Measurements from ENCODE around the gene FOXE3. TPM values are rescaled to one million over a fixed set of nuclear protein-coding genes. Genes with fewer than 3 reads are reported as not detected.

Gene FOXE3
- total and polyA plus RNA-seq, 2 of the 8 experiments (the other 6 are each of a cell fraction or from before 2014, with no cell fraction given), result 0.18 TPM; not detected in 1

DNA sequence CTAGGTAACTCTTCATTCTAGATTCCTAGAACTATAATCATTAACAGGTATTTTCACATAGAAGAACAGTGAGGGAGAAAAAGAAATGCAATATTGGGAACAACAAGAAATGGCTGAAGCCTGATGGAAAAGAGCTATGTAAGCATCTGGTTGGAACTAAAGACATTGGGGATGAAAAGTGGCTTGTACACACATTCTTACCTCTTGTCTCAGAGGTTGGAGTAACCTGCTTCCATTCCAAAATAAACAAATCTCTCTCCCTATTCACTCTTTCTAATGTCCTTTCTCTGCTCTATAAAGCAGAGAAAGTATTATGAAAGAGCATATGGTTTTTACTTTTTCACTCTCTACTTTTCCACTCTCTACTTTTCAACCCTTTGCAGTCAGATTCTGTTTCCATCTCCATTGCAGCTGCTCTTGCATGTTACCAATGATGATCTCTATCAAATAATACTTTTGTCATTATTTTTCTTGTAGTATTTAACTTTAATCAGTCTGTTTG, 45.0 kb upstream of the FOXE3 start:
- no peak overlapping the region for H3K18ac ChIP-seq (ENCODE audit: extremely low read depth, low read length)
- H3K36me3 ChIP-seq (ENCODE audit: control insufficient read depth in 2 of 4, insufficient read depth in 4 of 4, low read length in 3 of 4), result peaks cover 0 to 20% (median 6%) of the 10 kb centered on the region in 4 experiments; a peak in 5 of 8 replicates
- DNase-seq (ENCODE audit: low read depth in 1 of 2, low spot score in 2 of 2) (no peak), FAIRE-seq (no peak)
- H3K23me2 ChIP-seq (ENCODE audit: low read depth, low read length), result no peaks in the 10 kb centered on the region
- no peak overlapping the region for H2AK5ac ChIP-seq (ENCODE audit: low read depth, low read length)
- no peaks in the 10 kb centered on the region for H3K4me1 ChIP-seq (replicated peaks in 1 of 4; ENCODE audit: control insufficient read depth in 3 of 4, insufficient read depth in 4 of 4, low read length in 3 of 4)
- H3K14ac ChIP-seq (ENCODE audit: insufficient read length), result no peak overlapping the region
- H2AFZ ChIP-seq (ENCODE audit: low read length), result no peak overlapping the region
- H2BK20ac ChIP-seq (ENCODE audit: low read length), result no peak overlapping the region
- H3K56ac ChIP-seq (replicated peaks; ENCODE audit: insufficient read length, low read depth, low read length), result no peak overlapping the region
- no peaks in the 10 kb centered on the region for H3K79me2 ChIP-seq (ENCODE audit: control insufficient read depth in 1 of 2, insufficient read depth in 2 of 2, low read length in 2 of 2)
- H2BK12ac ChIP-seq (ENCODE audit: low read depth, low read length), result no peak overlapping the region
- H3K4me3 ChIP-seq (ENCODE audit: extremely low read depth in 1 of 4, insufficient read depth in 2 of 4, low read depth in 3 of 4, low read length in 4 of 4), result no peak overlapping the region
- no peak overlapping the region for H3K27ac ChIP-seq (ENCODE audit: low read depth, low read length)
- H4K91ac ChIP-seq (replicated peaks; ENCODE audit: insufficient read length, low read length), result no peak overlapping the region
- no peak overlapping the region for H3K4ac ChIP-seq (replicated peaks; ENCODE audit: insufficient read length, low read depth, low read length)
- no peaks in the 10 kb centered on the region for H4K20me1 ChIP-seq (replicated peaks in 1 of 2; ENCODE audit: control insufficient read depth in 1 of 2, insufficient read depth in 2 of 2, low read length in 2 of 2)
- TF ChIP-seq BRCA1 (IDR thresholded peaks at IDR 0.05; ENCODE audit: low read depth, low read length) (no peak), CBX5 (IDR thresholded peaks at IDR 0.05; ENCODE audit: low read depth, low read length) (no peak), CTBP2 (IDR thresholded peaks at IDR 0.05; ENCODE audit: borderline replicate concordance, insufficient read depth, insufficient read length, low read length) (no peak), EZH2 (IDR thresholded peaks at IDR 0.05; ENCODE audit: low read depth, low read length, severe bottlenecking) (no peak), CEBPB (IDR thresholded peaks at IDR 0.05; ENCODE audit: low read depth, low read length) (no peak)
- no peak overlapping the region for H2BK15ac ChIP-seq (ENCODE audit: low read length)
- CTCF ChIA-PET (ENCODE audit: partially characterized antibody), result no interaction called here
- H3K9ac ChIP-seq (replicated peaks in 1 of 4; ENCODE audit: extremely low read depth in 1 of 4, low read depth in 3 of 4, low read length in 3 of 4), result no peak overlapping the region
- H2BK5ac ChIP-seq (ENCODE audit: low read depth, low read length), result no peak overlapping the region
- no peak overlapping the region for H4K5ac ChIP-seq (ENCODE audit: insufficient read length, low read depth, low read length)
- H3K79me1 ChIP-seq (ENCODE audit: low read depth, low read length), result no peaks in the 10 kb centered on the region
- no peaks in the 10 kb centered on the region for H3K27me3 ChIP-seq (replicated peaks in 1 of 4; ENCODE audit: control insufficient read depth in 3 of 4, extremely low read depth in 1 of 4, insufficient read depth in 3 of 4, low read length in 3 of 4)
- H3K9me3 ChIP-seq (ENCODE audit: insufficient read depth in 2 of 2, low read depth in 1 of 2, low read length in 1 of 2), result no peaks in the 10 kb centered on the region
- no peak overlapping the region for H3K4me2 ChIP-seq (ENCODE audit: insufficient read depth in 1 of 2, low read depth in 2 of 2, low read length in 2 of 2)
- POLR2A ChIA-PET (ENCODE audit: partially characterized antibody), result no interaction called here
- no peak overlapping the region for H4K8ac ChIP-seq (ENCODE audit: extremely low read depth, insufficient read depth, low read length)
- H3K23ac ChIP-seq (ENCODE audit: insufficient read length), result no peak overlapping the region
- H2BK120ac ChIP-seq (replicated peaks; ENCODE audit: low read depth, low read length), result no peak overlapping the region

All from H1 (cell line).